ENCODE data around the gene CDH2.

The CDH2 gene

GRCh38 chr18:28095041-28095440 is 81.9 kb downstream of the CDH2 start:
- DNase-seq (ENCODE audit: low read depth), result no peak
- H3K4me3 ChIP-seq (ENCODE audit: low read depth, low read length), result no peak overlapping the region
- TF ChIP-seq CTCF (IDR thresholded peaks at IDR 0.05; ENCODE audit: control insufficient read depth, extremely low read depth, insufficient read depth), result no peak

GRCh38 chr18:28091197-28091596 is 85.7 kb downstream of the CDH2 start:
- TF ChIP-seq CTCF (IDR thresholded peaks at IDR 0.05; ENCODE audit: control insufficient read depth, extremely low read depth, insufficient read depth), result no peak
- DNase-seq (ENCODE audit: low read depth), result no peak
- no peak overlapping the region for H3K4me3 ChIP-seq (ENCODE audit: low read depth, low read length)

- DNase-seq (ENCODE audit: low read depth), result no peak
- H3K4me3 ChIP-seq (ENCODE audit: low read depth, low read length), result no peak overlapping the region
- no peak for TF ChIP-seq CTCF (IDR thresholded peaks at IDR 0.05; ENCODE audit: control insufficient read depth, extremely low read depth, insufficient read depth)
Measured at GRCh38 chr18:28088477-28088876, 88.5 kb downstream of the CDH2 start.

- no peak for TF ChIP-seq CTCF (IDR thresholded peaks at IDR 0.05; ENCODE audit: control insufficient read depth, extremely low read depth, insufficient read depth)
- peak; percentile 15 for DNase-seq (ENCODE audit: low read depth)
- no peak overlapping the region for H3K4me3 ChIP-seq (ENCODE audit: low read depth, low read length)
Measured at GRCh38 chr18:28086670-28087552, 90.0 kb downstream of the CDH2 start.

GRCh38 chr18:28081516-28081915 is 95.4 kb downstream of the CDH2 start:
- no peak for DNase-seq (ENCODE audit: low read depth)
- TF ChIP-seq CTCF (IDR thresholded peaks at IDR 0.05; ENCODE audit: control insufficient read depth, extremely low read depth, insufficient read depth), result no peak
- no peak overlapping the region for H3K4me3 ChIP-seq (ENCODE audit: low read depth, low read length)

GRCh38 chr18:28080876-28081300 is 96.0 kb downstream of the CDH2 start:
- TF ChIP-seq CTCF (IDR thresholded peaks at IDR 0.05; ENCODE audit: control insufficient read depth, extremely low read depth, insufficient read depth), result no peak
- DNase-seq (ENCODE audit: low read depth), result no peak
- no peak overlapping the region for H3K4me3 ChIP-seq (ENCODE audit: low read depth, low read length)

- H3K4me3 ChIP-seq (ENCODE audit: low read depth, low read length), result no peak overlapping the region
- DNase-seq (ENCODE audit: low read depth), result no peak
- no peak for TF ChIP-seq CTCF (IDR thresholded peaks at IDR 0.05; ENCODE audit: control insufficient read depth, extremely low read depth, insufficient read depth)
Measured at GRCh38 chr18:28079883-28080282, 97.0 kb downstream of the CDH2 start.
